HCT116 (cell line): ENCODE results near the gene TPRG1. TPM values are rescaled to one million over a fixed set of nuclear protein-coding genes. Genes with fewer than 3 reads are reported as not detected.

Experiments
- ATAC-seq: fragments of 200-7000 bp; cut with Tn5 transposase; 2 replicates; pipeline ENCODE4 v1.9.1; 2020; ENCODE audit warnings: mild to moderate bottlenecking, moderate library complexity
- BruUV-seq: library from RNA; stranded (reverse); fragments of 400-500 nt; replicated peaks from 2 replicates; lab custom pipeline; 2021; lab: Mats Ljungman, UMichigan
- CTCF ChIA-PET: fragments of 300-600 bp; sonication (Branson Sonifier 250); formaldehyde crosslinking; loops from one replicate; lab custom pipeline; 2021; ENCODE audit warnings: antibody characterized with exemption; lab: Charles Lee
- POLR2A ChIA-PET: fragments of 300-600, 350-600 bp; sonication (Branson Sonifier 250); formaldehyde crosslinking; loops from one replicate; lab custom pipeline; 2021; ENCODE audit warnings: antibody characterized with exemption; lab: Charles Lee
- RAD21 ChIA-PET, 2 experiments: fragments of 300-600 bp; sonication (Branson Sonifier 250); formaldehyde crosslinking; loops; one replicate each; lab custom pipeline; 2023; ENCODE audit warnings: low total read pairs in 2 of 2; ENCODE audit not compliant: uncharacterized antibody in 2 of 2, unreplicated experiment in 2 of 2, low non-redundant PET in 1 of 2; lab: Charles Lee
- DNase-seq: peaks from one replicate; pipeline ENCODE4 v3.0.0-alpha.2; 2010; ENCODE audit warnings: low read depth, low spot score
- H2AFZ ChIP-seq: fragments of 200-600 bp; shearing (Covaris generic), sonication (generic); 2 replicates; pipeline ENCODE4 v1.6.1; 2017; ENCODE audit warnings: low read depth, mixed run types, mixed read lengths, antibody characterized with exemption, low read length; ENCODE audit not compliant: poor library complexity, severe bottlenecking
- H3K27ac ChIP-seq: 2 replicates; pipeline ENCODE4 v1.5.1; 2012; ENCODE audit warnings: low read depth, low read length
- H3K27me3 ChIP-seq: fragments of 200-600 bp; sonication (generic); 2 replicates; pipeline ENCODE4 v1.6.1; 2016; ENCODE audit warnings: mixed run types, low read length, mixed read lengths; ENCODE audit not compliant: insufficient read depth
- H3K36me3 ChIP-seq, 2 experiments: fragments of 200-500 bp in 1 of 2; fragments of 200-600 bp in 1 of 2; sonication (Bioruptor generic) in 1 of 2; sonication (generic) in 1 of 2; 2 replicates each; pipeline versions ENCODE4 v1.5.1 to v1.6.1; 2014 to 2016; ENCODE audit warnings: low read length in 2 of 2, inconsistent platforms in 1 of 2, mixed read lengths in 1 of 2, mixed run types in 1 of 2; ENCODE audit not compliant: insufficient read depth in 2 of 2, control insufficient read depth in 1 of 2
- H3K4me1 ChIP-seq, 2 experiments: fragments of 200-600 bp in 1 of 2; sonication (generic) in 1 of 2; 2 replicates each; pipeline versions ENCODE4 v1.5.1 to v1.6.1; 2012 to 2017; ENCODE audit warnings: low read length in 2 of 2, inconsistent platforms in 1 of 2, mild to moderate bottlenecking in 1 of 2, mixed read lengths in 1 of 2, mixed run types in 1 of 2, moderate library complexity in 1 of 2; ENCODE audit not compliant: insufficient read depth in 2 of 2, control insufficient read depth in 1 of 2
- H3K4me2 ChIP-seq: fragments of 200-600 bp; sonication (generic); 2 replicates; pipeline ENCODE4 v1.6.1; 2017; ENCODE audit warnings: mixed run types, low read length, mixed read lengths
- H3K4me3 ChIP-seq, 2 experiments: fragments of 200-600 bp in 1 of 2; sonication (generic) in 1 of 2; replicated peaks in 1 of 2; 2 replicates each; pipeline ENCODE4 v1.5.1; 2011 to 2016; ENCODE audit warnings: low read length in 2 of 2, control low read depth in 1 of 2, low read depth in 1 of 2, mild to moderate bottlenecking in 1 of 2, mixed read lengths in 1 of 2, mixed run types in 1 of 2
- H3K79me2 ChIP-seq: fragments of 200-600 bp; sonication (generic); 2 replicates; pipeline ENCODE4 v1.6.1; 2017; ENCODE audit warnings: mild to moderate bottlenecking, mixed run types, low read length, moderate library complexity, mixed read lengths; ENCODE audit not compliant: insufficient read depth
- H3K9ac ChIP-seq: fragments of 200-600 bp; sonication (generic); 2 replicates; pipeline ENCODE4 v1.6.1; 2016; ENCODE audit warnings: low read length, mixed read lengths
- H3K9me2 ChIP-seq: fragments of 200-600 bp; sonication (generic), shearing (Covaris generic); 2 replicates; pipeline ENCODE4 v1.6.1; 2017; ENCODE audit warnings: mixed run types, mild to moderate bottlenecking, moderate library complexity; ENCODE audit not compliant: insufficient read depth
- H3K9me3 ChIP-seq, 2 experiments: fragments of 200-500 bp in 1 of 2; fragments of 200-600 bp in 1 of 2; sonication (Bioruptor generic) in 1 of 2; sonication (generic) in 1 of 2; 2 replicates each; pipeline ENCODE4 v1.6.1; 2014 to 2017; ENCODE audit warnings: low read length in 2 of 2, mixed read lengths in 2 of 2, inconsistent platforms in 1 of 2, low read depth in 1 of 2, mild to moderate bottlenecking in 1 of 2, mixed run types in 1 of 2, moderate library complexity in 1 of 2; ENCODE audit not compliant: control insufficient read depth in 1 of 2, insufficient read depth in 1 of 2
- H4K20me1 ChIP-seq: fragments of 200-600 bp; sonication (generic), shearing (Covaris generic); 2 replicates; pipeline ENCODE4 v1.6.1; 2017; ENCODE audit warnings: mixed run types, mild to moderate bottlenecking, moderate library complexity; ENCODE audit not compliant: insufficient read depth
- CBX3 ChIP-seq: IDR thresholded peaks from 2 replicates; pipeline ENCODE4 v1.6.1; 2012; ENCODE audit warnings: low read depth
- CEBPB ChIP-seq: IDR thresholded peaks from 2 replicates; pipeline ENCODE4 v1.6.1; 2012; ENCODE audit warnings: low read depth
- CTCF ChIP-seq, 3 experiments: fragments of 200-600 bp in 1 of 3; sonication (generic) in 1 of 3; IDR thresholded peaks in 2 of 3; conservative IDR thresholded peaks in 1 of 3; 2 replicates each; pipeline ENCODE4 v1.5.1; 2012 to 2017; ENCODE audit warnings: low read depth in 2 of 3, low read length in 2 of 3, antibody characterized with exemption in 1 of 3, borderline replicate concordance in 1 of 3, control low read depth in 1 of 3, mild to moderate bottlenecking in 1 of 3, mixed read lengths in 1 of 3, mixed run types in 1 of 3, moderate library complexity in 1 of 3; ENCODE audit not compliant: insufficient read depth in 1 of 3
- EGR1 ChIP-seq: IDR thresholded peaks from 2 replicates; pipeline ENCODE4 v1.6.1; 2012; ENCODE audit warnings: low read depth
- EZH2 ChIP-seq: fragments of 200-600 bp; sonication (generic); IDR thresholded peaks from 2 replicates; pipeline ENCODE4 v1.6.1; 2017; ENCODE audit warnings: antibody characterized with exemption, mixed run types
- EZH2phosphoT487 ChIP-seq: fragments of 200-600 bp; IDR thresholded peaks from 2 replicates; pipeline ENCODE4 v1.6.1; 2018; ENCODE audit warnings: antibody characterized with exemption, borderline replicate concordance
- JUND ChIP-seq: IDR thresholded peaks from 2 replicates; pipeline ENCODE4 v1.6.1; 2012
- MAX ChIP-seq: IDR thresholded peaks from 2 replicates; pipeline ENCODE4 v1.6.1; 2012
- POLR2A ChIP-seq: IDR thresholded peaks from 2 replicates; pipeline ENCODE4 v1.7.0; 2011; ENCODE audit warnings: borderline replicate concordance; ENCODE audit not compliant: insufficient read depth, insufficient read length; ENCODE audit errors: extremely low read depth
- POLR2AphosphoS5 ChIP-seq: IDR thresholded peaks from 2 replicates; pipeline ENCODE4 v1.6.1; 2011; ENCODE audit warnings: mild to moderate bottlenecking, low read depth, low read length, moderate library complexity
- RAD21 ChIP-seq: IDR thresholded peaks from 2 replicates; pipeline ENCODE4 v1.6.1; 2012; ENCODE audit warnings: low read depth, mild to moderate bottlenecking
- REST ChIP-seq: IDR thresholded peaks from 2 replicates; pipeline ENCODE4 v1.6.1; 2012; ENCODE audit warnings: low read depth
- SP1 ChIP-seq: IDR thresholded peaks from 2 replicates; pipeline ENCODE4 v1.6.1; 2012; ENCODE audit warnings: low read depth
- SRF ChIP-seq: IDR thresholded peaks from 2 replicates; pipeline ENCODE4 v1.6.1; 2012; ENCODE audit warnings: low read depth
- TCF7L2 ChIP-seq: IDR thresholded peaks from 2 replicates; pipeline ENCODE4 v1.7.0; 2011; ENCODE audit warnings: borderline replicate concordance, inconsistent platforms; ENCODE audit not compliant: insufficient read depth, insufficient read length; ENCODE audit errors: extremely low read depth
- YY1 ChIP-seq: IDR thresholded peaks from 2 replicates; pipeline ENCODE4 v1.6.1; 2011; ENCODE audit warnings: low read length, low read depth, moderate library complexity, mild to moderate bottlenecking; ENCODE audit not compliant: insufficient replicate concordance; ENCODE audit errors: extremely low read depth
- ZBTB33 ChIP-seq: IDR thresholded peaks from 2 replicates; pipeline ENCODE4 v1.6.1; 2011; ENCODE audit warnings: mild to moderate bottlenecking, low read length, moderate library complexity; ENCODE audit not compliant: insufficient replicate concordance; ENCODE audit errors: extremely low read depth
- ZFX ChIP-seq: fragments of 450-650 bp; IDR thresholded peaks from 2 replicates; pipeline ENCODE4 v1.6.1; 2017
- intact Hi-C: fragments of 100-400 bp; cut with micrococcal nuclease; formaldehyde crosslinking; loops from 2 replicates; pipeline ENCODE4 v1.10.0; 2022
- total RNA-seq: library from RNA; stranded (reverse); gene quantifications from one replicate; pipeline ENCODE4 v1.2.1, GENCODE V29; 2021; ENCODE audit not compliant: unreplicated experiment

The TPRG1 gene
- total RNA-seq, 1 experiment from 2014 or later = 2.8 TPM

GRCh38 chr3:189170559-189170958, 1.2 kb upstream of the TPRG1 start:
- H3K9me2 ChIP-seq = no peaks in the 10 kb centered on the region
- intact Hi-C loops = no loop called here
- no peak overlapping the region for H3K9ac ChIP-seq
- TF ChIP-seq ZBTB33 (no peak), CBX3 (no peak), SP1 (no peak), CTCF (IDR thresholded peaks at IDR 0.05 in 2 of 3, conservative IDR thresholded peaks at IDR 0.05 in 1 of 3; ENCODE audit: borderline replicate concordance in 1 of 3, insufficient read depth in 1 of 3, low read depth in 2 of 3, low read length in 2 of 3) (no peak), POLR2AphosphoS5 (no peak), RAD21 (no peak), EZH2 (no peak), SRF (no peak), JUND (no peak), POLR2A (no peak), MAX (no peak), CEBPB (no peak), TCF7L2 (no peak), ZFX (no peak), EGR1 (no peak), YY1 (no peak), REST (no peak), EZH2phosphoT487 (no peak)
- no TSS peak for BruUV-seq
- DNase-seq (no peak), ATAC-seq (no peak)
- ChIA-PET RAD21 (no interaction called here), CTCF (no interaction called here), POLR2A (no interaction called here)
- H3K27ac ChIP-seq = no peak overlapping the region
- H3K27me3 ChIP-seq = no peaks in the 10 kb centered on the region
- peaks cover 9 to 19% of the 10 kb centered on the region in 2 experiments for H3K4me1 ChIP-seq
- H4K20me1 ChIP-seq = no peaks in the 10 kb centered on the region
- H3K9me3 ChIP-seq = no peaks in the 10 kb centered on the region
- no peak overlapping the region for H3K4me3 ChIP-seq
- H3K79me2 ChIP-seq = no peaks in the 10 kb centered on the region
- H2AFZ ChIP-seq = no peak overlapping the region
- H3K4me2 ChIP-seq = no peak overlapping the region
- no peaks in the 10 kb centered on the region for H3K36me3 ChIP-seq
